ENCODE data around the gene PPARGC1A. TPM values are rescaled to one million over a fixed set of nuclear protein-coding genes. Genes with fewer than 3 reads are reported as not detected.

Gene PPARGC1A
- total RNA-seq, 2 donors from 2014 or later = 9.2 to 14.7 TPM

DNA sequence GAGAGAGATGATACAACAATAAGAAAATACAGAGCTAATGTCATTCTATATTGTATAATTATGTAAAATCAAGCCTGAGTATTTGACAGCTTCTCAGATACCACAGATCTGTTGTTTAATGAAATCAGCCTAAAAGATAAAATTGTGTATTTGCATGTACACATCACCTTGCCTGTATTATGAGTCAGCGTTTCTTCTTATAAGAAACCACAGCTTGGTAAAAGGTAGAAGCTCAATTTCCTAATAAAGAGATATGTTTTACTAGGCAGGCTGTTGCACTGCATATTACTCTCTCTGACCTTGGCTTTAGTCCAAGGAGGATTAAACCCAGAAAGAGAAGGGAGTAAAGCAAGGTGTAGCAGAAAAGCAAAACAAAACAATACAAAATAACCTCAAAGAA is 121.3 kb downstream of the PPARGC1A start:
- H3K36me3 ChIP-seq = no peaks in the 10 kb centered on the region
- no peaks in the 10 kb centered on the region for H3K9me3 ChIP-seq
- no peak for DNase-seq (ENCODE audit: low spot score)
- H3K4me3 ChIP-seq = no peak overlapping the region
- no peaks in the 10 kb centered on the region for H3K27me3 ChIP-seq (replicated peaks; ENCODE audit: insufficient read depth)
- TF ChIP-seq, protein P1, sequence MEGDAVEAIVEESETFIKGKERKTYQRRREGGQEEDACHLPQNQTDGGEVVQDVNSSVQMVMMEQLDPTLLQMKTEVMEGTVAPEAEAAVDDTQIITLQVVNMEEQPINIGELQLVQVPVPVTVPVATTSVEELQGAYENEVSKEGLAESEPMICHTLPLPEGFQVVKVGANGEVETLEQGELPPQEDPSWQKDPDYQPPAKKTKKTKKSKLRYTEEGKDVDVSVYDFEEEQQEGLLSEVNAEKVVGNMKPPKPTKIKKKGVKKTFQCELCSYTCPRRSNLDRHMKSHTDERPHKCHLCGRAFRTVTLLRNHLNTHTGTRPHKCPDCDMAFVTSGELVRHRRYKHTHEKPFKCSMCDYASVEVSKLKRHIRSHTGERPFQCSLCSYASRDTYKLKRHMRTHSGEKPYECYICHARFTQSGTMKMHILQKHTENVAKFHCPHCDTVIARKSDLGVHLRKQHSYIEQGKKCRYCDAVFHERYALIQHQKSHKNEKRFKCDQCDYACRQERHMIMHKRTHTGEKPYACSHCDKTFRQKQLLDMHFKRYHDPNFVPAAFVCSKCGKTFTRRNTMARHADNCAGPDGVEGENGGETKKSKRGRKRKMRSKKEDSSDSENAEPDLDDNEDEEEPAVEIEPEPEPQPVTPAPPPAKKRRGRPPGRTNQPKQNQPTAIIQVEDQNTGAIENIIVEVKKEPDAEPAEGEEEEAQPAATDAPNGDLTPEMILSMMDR (IDR thresholded peaks at IDR 0.05) = no peak
- TF ChIP-seq POLR2A (IDR thresholded peaks at IDR 0.05) = no peak
- no peak overlapping the region for H3K27ac ChIP-seq
- intact Hi-C loops (cut with DNase I) = no loop called here
- WGBS = 31% methylated on average over 1 of the region's 1 CpG
- no peaks in the 10 kb centered on the region for H3K4me1 ChIP-seq (replicated peaks)

DNA sequence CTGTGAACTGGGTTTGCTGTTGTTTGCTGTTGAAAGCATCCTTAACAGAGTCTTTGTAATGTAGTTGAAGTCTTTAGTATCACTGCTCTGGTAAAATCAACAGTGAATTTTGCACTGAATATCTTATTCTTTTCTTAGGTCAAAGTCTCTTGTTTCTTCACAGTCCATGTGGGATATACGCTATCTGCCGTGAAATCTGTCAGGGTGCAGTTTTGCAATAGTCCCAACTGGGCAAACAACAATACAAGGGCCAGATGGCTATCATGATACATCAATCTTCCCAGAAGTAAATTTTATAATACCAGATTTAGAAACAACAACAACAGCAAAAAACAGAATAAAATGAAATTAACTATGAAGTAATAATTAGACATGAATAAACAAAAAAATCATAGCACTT is 123.5 kb downstream of the PPARGC1A start:
- WGBS = 76% methylated on average over 2 of the region's 2 CpGs
- no peak for DNase-seq (ENCODE audit: low spot score)
- H3K27ac ChIP-seq = no peak overlapping the region
- TF ChIP-seq, protein P1 (IDR thresholded peaks at IDR 0.05) = no peak
- TF ChIP-seq POLR2AphosphoS5 (IDR thresholded peaks at IDR 0.05) (no peak), POLR2A (IDR thresholded peaks at IDR 0.05) (no peak)
- no peaks in the 10 kb centered on the region for H3K36me3 ChIP-seq
- no peaks in the 10 kb centered on the region for H3K9me3 ChIP-seq
- H3K27me3 ChIP-seq (replicated peaks; ENCODE audit: insufficient read depth) = no peaks in the 10 kb centered on the region
- no peaks in the 10 kb centered on the region for H3K4me1 ChIP-seq (replicated peaks)
- H3K4me3 ChIP-seq = no peak overlapping the region
- intact Hi-C loops (cut with DNase I) = no loop called here

DNA sequence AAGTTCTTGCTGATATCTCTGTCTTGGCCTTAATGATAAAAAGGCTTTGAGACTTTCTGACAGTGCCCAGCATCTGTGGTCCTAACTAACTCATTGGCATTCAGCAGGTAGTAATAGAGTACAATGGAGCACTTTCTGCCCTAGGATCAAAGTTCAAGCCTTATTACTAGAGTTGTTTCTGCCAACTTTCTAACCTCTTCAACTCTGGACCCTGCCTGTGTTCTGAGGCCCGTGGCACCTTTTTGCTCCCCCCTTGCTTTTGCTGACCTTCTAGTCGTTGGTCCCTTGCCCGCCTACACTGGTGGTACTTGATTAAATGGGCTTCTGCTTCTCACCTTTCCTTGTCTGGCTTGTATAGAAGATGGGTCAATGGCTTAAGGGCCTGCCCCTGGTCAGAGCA is 126.3 kb downstream of the PPARGC1A start:
- Histone ChIP-seq H3K27ac (no peak overlapping the region), H3K4me3 (no peak overlapping the region), H3K9me3 (no peaks in the 10 kb centered on the region), H3K27me3 (replicated peaks; ENCODE audit: insufficient read depth) (no peaks in the 10 kb centered on the region), H3K36me3 (no peaks in the 10 kb centered on the region), H3K4me1 (replicated peaks) (no peaks in the 10 kb centered on the region)
- DNase-seq (ENCODE audit: low spot score) = no peak
- TF ChIP-seq POLR2AphosphoS5 (IDR thresholded peaks at IDR 0.05) (no peak), POLR2A (IDR thresholded peaks at IDR 0.05) (no peak)
- TF ChIP-seq, protein P1 (IDR thresholded peaks at IDR 0.05) = no peak
- intact Hi-C loops (cut with DNase I) = no loop called here
- 80% methylated on average over 3 of the region's 3 CpGs for WGBS

DNA sequence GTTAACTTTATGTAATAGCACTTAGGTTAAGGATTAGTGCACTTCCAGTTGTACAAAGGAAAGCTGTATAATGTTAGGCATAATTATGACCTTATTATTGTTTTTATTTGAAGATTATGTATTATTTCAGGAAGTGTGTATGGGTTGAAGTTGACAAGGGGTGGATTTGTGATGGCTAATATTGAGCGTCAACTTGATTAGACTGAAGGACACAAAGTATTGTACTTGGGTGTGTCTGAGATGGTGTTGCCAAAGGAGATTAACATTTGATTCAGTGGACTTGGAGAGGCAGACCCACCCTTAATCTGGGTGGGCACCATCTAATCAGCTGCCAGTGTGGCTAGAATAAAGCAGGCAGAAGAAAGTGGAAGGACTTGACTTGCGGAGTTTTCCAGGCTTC is 127.3 kb downstream of the PPARGC1A start:
- Histone ChIP-seq H3K27me3 (replicated peaks; ENCODE audit: insufficient read depth) (no peaks in the 10 kb centered on the region), H3K36me3 (no peaks in the 10 kb centered on the region), H3K4me3 (no peak overlapping the region), H3K9me3 (no peaks in the 10 kb centered on the region), H3K27ac (no peak overlapping the region), H3K4me1 (replicated peaks) (no peaks in the 10 kb centered on the region)
- DNase-seq (ENCODE audit: low spot score) = no peak
- 95% methylated on average over 2 of the region's 2 CpGs for WGBS
- intact Hi-C loops (cut with DNase I) = no loop called here
- TF ChIP-seq, protein P1 (IDR thresholded peaks at IDR 0.05) = no peak
- no peak for TF ChIP-seq POLR2AphosphoS5 (IDR thresholded peaks at IDR 0.05)
- TF ChIP-seq POLR2A (IDR thresholded peaks at IDR 0.05) = no peak

DNA sequence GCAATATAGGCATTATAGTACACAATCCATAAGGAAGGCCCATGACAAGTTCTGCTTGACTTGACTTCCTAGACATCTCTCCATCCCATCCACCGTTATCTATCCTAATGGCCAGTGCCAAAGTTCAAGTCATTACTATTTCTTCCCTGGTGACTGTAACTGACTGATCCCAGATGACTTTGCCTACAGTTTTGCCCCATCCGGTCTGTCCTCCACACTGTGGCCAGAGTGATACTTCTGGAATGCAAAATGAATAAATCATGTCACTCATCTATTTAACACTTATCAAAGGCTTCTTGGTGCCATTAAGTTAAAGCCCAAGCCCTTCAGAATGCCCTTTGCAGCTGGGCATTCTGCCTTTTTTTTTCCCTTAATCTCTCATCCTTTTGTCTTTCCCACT is 130.8 kb downstream of the PPARGC1A start:
- Histone ChIP-seq H3K27me3 (replicated peaks; ENCODE audit: insufficient read depth) (no peaks in the 10 kb centered on the region), H3K4me3 (no peak overlapping the region), H3K4me1 (replicated peaks) (no peaks in the 10 kb centered on the region), H3K36me3 (no peaks in the 10 kb centered on the region), H3K27ac (no peak overlapping the region), H3K9me3 (no peaks in the 10 kb centered on the region)
- TF ChIP-seq POLR2AphosphoS5 (IDR thresholded peaks at IDR 0.05) (no peak), POLR2A (IDR thresholded peaks at IDR 0.05) (no peak)
- TF ChIP-seq, protein P1 (IDR thresholded peaks at IDR 0.05) = no peak
- DNase-seq (ENCODE audit: low spot score) = no peak
- intact Hi-C loops (cut with DNase I) = no loop called here
- WGBS = 64% methylated on average over 2 of the region's 2 CpGs
